HepG2 (cell line): Measurements from ENCODE around the gene CDC42BPG. TPM values are rescaled to one million over a fixed set of nuclear protein-coding genes. Genes with fewer than 3 reads are reported as not detected.
A peak's percentile ranks its signal among the peaks of the same experiment; 100 is the strongest.

ENCODE experiments used
- CENPT ChIP-seq: sonication (generic); formaldehyde crosslinking; IDR thresholded peaks from 2 replicates; pipeline ENCODE4 v1.8.0; 2022; ENCODE audit warnings: low read depth, mild to moderate bottlenecking, moderate library complexity, missing genetic modification reagents
- HDAC6 ChIP-seq: fragments of 200-600 bp; sonication (generic); IDR thresholded peaks from 2 replicates; pipeline ENCODE4 v1.7.0; 2017; ENCODE audit warnings: mild to moderate bottlenecking, antibody characterized with exemption, low read length, low read depth
- MED13 ChIP-seq: sonication (generic); formaldehyde crosslinking; IDR thresholded peaks from 2 replicates; pipeline ENCODE4 v1.5.0; 2020; ENCODE audit warnings: missing genetic modification reagents
- MXD4 ChIP-seq: IDR thresholded peaks from 2 replicates; pipeline ENCODE4 v1.6.1; 2016; ENCODE audit warnings: mild to moderate bottlenecking, missing biosample characterization, missing genetic modification reagents
- MZF1 ChIP-seq: sonication (generic); formaldehyde crosslinking; IDR thresholded peaks from 2 replicates; pipeline ENCODE4 v1.8.1; 2023; ENCODE audit warnings: mild to moderate bottlenecking, missing genetic modification reagents, borderline replicate concordance
- NR2F2 ChIP-seq: IDR thresholded peaks from 2 replicates; pipeline ENCODE4 v1.6.1; 2012; ENCODE audit warnings: low read depth, inconsistent platforms, borderline replicate concordance
- SMARCE1 ChIP-seq: fragments of 450-650 bp; IDR thresholded peaks from 2 replicates; pipeline ENCODE4 v1.6.1; 2017; ENCODE audit warnings: borderline replicate concordance
- ZIK1 ChIP-seq: sonication (generic); formaldehyde crosslinking; IDR thresholded peaks from 2 replicates; pipeline ENCODE4 v1.5.0; 2020; ENCODE audit warnings: mild to moderate bottlenecking, low read depth, missing genetic modification reagents, borderline replicate concordance
- ZNF530 ChIP-seq: sonication (generic); formaldehyde crosslinking; IDR thresholded peaks from 2 replicates; pipeline ENCODE4 v1.5.0; 2020; ENCODE audit warnings: low read depth, mild to moderate bottlenecking, missing genetic modification reagents
- ZSCAN21 ChIP-seq: sonication (generic); formaldehyde crosslinking; IDR thresholded peaks from 2 replicates; pipeline ENCODE4 v1.8.0; 2022; ENCODE audit warnings: mild to moderate bottlenecking, missing genetic modification reagents, moderate library complexity, borderline replicate concordance
- polyA plus RNA-seq, 8 experiments: library from polyadenylated mRNA; depleted of rRNA in 3 of 8; stranded (reverse) in 7 of 8; unstranded in 1 of 8; fragments of >200 nt; fragmentation: Illumina TruSeq in 4 of 8; extraction: Trizol in 4 of 8; gene quantifications; 2 replicates each; pipeline versions ENCODE4 v1.2.1 to v1.2.3, GENCODE V29; 2011 to 2016; ENCODE audit warnings: low read depth in 4 of 8, missing spikeins in 1 of 8, mixed read lengths in 1 of 8; ENCODE audit not compliant: insufficient read depth in 1 of 8
- total RNA-seq, 5 experiments: library from RNA; depleted of rRNA; stranded (reverse); fragments of >200 nt; fragmentation: Illumina TruSeq; extraction: Trizol; gene quantifications; 2 replicates each; pipeline ENCODE4 v1.2.3, GENCODE V29; 2016; ENCODE audit warnings: low read depth in 1 of 5
- TF ChIP-seq, protein P1 (sequence below): sonication (generic); formaldehyde crosslinking; IDR thresholded peaks from 2 replicates; pipeline ENCODE4 v1.4.0; 2020; ENCODE audit warnings: missing genetic modification reagents
- TF ChIP-seq, protein P2 (sequence below): sonication (generic); formaldehyde crosslinking; IDR thresholded peaks from 2 replicates; pipeline ENCODE4 v1.5.0; 2020; ENCODE audit warnings: mild to moderate bottlenecking, missing genetic modification reagents
- TF ChIP-seq, protein P3 (sequence below): sonication (generic); formaldehyde crosslinking; IDR thresholded peaks from 2 replicates; pipeline ENCODE4 v1.5.1; 2020; ENCODE audit warnings: missing genetic modification reagents, mild to moderate bottlenecking, borderline replicate concordance
- TF ChIP-seq, protein P4 (sequence below): sonication (generic); formaldehyde crosslinking; conservative IDR thresholded peaks from 2 replicates; pipeline ENCODE4 v1.4.0; 2020; ENCODE audit warnings: mild to moderate bottlenecking, missing genetic modification reagents, moderate library complexity
- TF ChIP-seq, protein P5 (sequence below): sonication (generic); formaldehyde crosslinking; IDR thresholded peaks from 2 replicates; pipeline ENCODE4 v1.4.0; 2020; ENCODE audit warnings: mild to moderate bottlenecking, missing genetic modification reagents
- TF ChIP-seq, protein P6 (sequence below): sonication (generic); formaldehyde crosslinking; IDR thresholded peaks from 2 replicates; pipeline ENCODE4 v1.4.0; 2020; ENCODE audit warnings: missing genetic modification reagents, borderline replicate concordance

CDC42BPG gene
- total and polyA plus RNA-seq, 2 of the 13 experiments (the other 11 are each of a cell fraction or from before 2014, with no cell fraction given) = 0.55 to 1.4 TPM

DNA sequence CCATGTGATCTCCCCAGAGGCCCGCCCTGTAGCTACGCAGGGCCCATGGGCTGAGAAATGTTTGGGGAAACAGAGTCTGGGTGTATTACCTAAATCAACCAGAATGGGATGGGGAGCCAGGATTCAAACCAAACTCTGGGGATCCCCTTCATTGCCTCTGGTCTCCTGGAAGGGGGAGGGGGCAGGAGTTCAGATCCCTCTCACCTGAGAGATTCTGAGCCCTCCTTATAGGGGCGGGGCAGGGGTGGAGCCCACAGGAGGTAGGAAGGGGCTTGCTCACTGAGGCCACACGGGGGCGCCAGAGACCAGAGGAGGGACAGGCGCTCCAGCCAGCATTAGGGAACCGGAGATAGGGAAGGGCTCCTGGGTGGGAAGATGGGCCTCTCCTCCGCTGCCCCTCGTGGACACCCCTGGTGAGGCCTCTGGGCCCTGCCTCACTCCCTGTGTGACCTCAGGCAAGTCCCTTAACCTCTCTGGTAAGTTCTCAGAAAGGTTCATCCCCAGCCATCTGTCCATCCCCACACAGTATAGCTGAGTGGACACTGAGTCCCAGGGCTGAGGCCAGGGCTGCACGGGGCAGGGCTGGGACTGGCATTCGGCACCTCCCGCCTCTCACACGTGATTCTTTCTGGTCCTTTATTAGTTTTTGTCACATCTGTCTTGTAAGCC, 2.7 kb upstream of the CDC42BPG start (continued):
- TF ChIP-seq, protein P1, sequence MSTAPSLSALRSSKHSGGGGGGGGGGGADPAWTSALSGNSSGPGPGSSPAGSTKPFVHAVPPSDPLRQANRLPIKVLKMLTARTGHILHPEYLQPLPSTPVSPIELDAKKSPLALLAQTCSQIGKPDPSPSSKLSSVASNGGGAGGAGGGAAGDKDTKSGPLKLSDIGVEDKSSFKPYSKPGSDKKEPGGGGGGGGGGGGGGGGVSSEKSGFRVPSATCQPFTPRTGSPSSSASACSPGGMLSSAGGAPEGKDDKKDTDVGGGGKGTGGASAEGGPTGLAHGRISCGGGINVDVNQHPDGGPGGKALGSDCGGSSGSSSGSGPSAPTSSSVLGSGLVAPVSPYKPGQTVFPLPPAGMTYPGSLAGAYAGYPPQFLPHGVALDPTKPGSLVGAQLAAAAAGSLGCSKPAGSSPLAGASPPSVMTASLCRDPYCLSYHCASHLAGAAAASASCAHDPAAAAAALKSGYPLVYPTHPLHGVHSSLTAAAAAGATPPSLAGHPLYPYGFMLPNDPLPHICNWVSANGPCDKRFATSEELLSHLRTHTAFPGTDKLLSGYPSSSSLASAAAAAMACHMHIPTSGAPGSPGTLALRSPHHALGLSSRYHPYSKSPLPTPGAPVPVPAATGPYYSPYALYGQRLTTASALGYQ = no peak
- TF ChIP-seq ZNF530 (no peak), MZF1 (CRISPR knock-in tag) (no peak), NR2F2 (0 out of 2 replicates have a peak, but pooled peaks have one; percentile 32), ZSCAN21 (CRISPR knock-in tag) (no peak), SMARCE1 (no peak), HDAC6 (no peak), MXD4 (CRISPR knock-in tag) (no peak), CENPT (CRISPR knock-in tag) (no peak), ZIK1 (CRISPR knock-in tag) (no peak), MED13 (no peak)
- TF ChIP-seq, protein P2, sequence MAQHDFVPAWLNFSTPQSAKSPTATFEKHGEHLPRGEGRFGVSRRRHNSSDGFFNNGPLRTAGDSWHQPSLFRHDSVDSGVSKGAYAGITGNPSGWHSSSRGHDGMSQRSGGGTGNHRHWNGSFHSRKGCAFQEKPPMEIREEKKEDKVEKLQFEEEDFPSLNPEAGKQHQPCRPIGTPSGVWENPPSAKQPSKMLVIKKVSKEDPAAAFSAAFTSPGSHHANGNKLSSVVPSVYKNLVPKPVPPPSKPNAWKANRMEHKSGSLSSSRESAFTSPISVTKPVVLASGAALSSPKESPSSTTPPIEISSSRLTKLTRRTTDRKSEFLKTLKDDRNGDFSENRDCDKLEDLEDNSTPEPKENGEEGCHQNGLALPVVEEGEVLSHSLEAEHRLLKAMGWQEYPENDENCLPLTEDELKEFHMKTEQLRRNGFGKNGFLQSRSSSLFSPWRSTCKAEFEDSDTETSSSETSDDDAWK (CRISPR knock-in tag) = no peak
- TF ChIP-seq, protein P3, sequence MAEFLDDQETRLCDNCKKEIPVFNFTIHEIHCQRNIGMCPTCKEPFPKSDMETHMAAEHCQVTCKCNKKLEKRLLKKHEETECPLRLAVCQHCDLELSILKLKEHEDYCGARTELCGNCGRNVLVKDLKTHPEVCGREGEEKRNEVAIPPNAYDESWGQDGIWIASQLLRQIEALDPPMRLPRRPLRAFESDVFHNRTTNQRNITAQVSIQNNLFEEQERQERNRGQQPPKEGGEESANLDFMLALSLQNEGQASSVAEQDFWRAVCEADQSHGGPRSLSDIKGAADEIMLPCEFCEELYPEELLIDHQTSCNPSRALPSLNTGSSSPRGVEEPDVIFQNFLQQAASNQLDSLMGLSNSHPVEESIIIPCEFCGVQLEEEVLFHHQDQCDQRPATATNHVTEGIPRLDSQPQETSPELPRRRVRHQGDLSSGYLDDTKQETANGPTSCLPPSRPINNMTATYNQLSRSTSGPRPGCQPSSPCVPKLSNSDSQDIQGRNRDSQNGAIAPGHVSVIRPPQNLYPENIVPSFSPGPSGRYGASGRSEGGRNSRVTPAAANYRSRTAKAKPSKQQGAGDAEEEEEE (CRISPR knock-in tag) = no peak
- TF ChIP-seq, protein P4, sequence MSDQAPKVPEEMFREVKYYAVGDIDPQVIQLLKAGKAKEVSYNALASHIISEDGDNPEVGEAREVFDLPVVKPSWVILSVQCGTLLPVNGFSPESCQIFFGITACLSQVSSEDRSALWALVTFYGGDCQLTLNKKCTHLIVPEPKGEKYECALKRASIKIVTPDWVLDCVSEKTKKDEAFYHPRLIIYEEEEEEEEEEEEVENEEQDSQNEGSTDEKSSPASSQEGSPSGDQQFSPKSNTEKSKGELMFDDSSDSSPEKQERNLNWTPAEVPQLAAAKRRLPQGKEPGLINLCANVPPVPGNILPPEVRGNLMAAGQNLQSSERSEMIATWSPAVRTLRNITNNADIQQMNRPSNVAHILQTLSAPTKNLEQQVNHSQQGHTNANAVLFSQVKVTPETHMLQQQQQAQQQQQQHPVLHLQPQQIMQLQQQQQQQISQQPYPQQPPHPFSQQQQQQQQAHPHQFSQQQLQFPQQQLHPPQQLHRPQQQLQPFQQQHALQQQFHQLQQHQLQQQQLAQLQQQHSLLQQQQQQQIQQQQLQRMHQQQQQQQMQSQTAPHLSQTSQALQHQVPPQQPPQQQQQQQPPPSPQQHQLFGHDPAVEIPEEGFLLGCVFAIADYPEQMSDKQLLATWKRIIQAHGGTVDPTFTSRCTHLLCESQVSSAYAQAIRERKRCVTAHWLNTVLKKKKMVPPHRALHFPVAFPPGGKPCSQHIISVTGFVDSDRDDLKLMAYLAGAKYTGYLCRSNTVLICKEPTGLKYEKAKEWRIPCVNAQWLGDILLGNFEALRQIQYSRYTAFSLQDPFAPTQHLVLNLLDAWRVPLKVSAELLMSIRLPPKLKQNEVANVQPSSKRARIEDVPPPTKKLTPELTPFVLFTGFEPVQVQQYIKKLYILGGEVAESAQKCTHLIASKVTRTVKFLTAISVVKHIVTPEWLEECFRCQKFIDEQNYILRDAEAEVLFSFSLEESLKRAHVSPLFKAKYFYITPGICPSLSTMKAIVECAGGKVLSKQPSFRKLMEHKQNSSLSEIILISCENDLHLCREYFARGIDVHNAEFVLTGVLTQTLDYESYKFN (CRISPR knock-in tag) = no peak
- TF ChIP-seq, protein P5, sequence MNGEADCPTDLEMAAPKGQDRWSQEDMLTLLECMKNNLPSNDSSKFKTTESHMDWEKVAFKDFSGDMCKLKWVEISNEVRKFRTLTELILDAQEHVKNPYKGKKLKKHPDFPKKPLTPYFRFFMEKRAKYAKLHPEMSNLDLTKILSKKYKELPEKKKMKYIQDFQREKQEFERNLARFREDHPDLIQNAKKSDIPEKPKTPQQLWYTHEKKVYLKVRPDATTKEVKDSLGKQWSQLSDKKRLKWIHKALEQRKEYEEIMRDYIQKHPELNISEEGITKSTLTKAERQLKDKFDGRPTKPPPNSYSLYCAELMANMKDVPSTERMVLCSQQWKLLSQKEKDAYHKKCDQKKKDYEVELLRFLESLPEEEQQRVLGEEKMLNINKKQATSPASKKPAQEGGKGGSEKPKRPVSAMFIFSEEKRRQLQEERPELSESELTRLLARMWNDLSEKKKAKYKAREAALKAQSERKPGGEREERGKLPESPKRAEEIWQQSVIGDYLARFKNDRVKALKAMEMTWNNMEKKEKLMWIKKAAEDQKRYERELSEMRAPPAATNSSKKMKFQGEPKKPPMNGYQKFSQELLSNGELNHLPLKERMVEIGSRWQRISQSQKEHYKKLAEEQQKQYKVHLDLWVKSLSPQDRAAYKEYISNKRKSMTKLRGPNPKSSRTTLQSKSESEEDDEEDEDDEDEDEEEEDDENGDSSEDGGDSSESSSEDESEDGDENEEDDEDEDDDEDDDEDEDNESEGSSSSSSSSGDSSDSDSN = peak; percentile 70
- TF ChIP-seq, protein P6, sequence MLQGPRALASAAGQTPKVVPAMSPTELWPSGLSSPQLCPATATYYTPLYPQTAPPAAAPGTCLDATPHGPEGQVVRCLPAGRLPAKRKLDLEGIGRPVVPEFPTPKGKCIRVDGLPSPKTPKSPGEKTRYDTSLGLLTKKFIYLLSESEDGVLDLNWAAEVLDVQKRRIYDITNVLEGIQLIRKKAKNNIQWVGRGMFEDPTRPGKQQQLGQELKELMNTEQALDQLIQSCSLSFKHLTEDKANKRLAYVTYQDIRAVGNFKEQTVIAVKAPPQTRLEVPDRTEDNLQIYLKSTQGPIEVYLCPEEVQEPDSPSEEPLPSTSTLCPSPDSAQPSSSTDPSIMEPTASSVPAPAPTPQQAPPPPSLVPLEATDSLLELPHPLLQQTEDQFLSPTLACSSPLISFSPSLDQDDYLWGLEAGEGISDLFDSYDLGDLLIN = no peak
